BE2C (cell line): ENCODE results near the gene DDX17.

Experiments
- DNase-seq: peaks from one replicate; pipeline ENCODE4 v3.0.0-alpha.2; 2020
- H3K27me3 ChIP-seq: fragments of 250-450 bp; sonication (Bioruptor Pico); 2 replicates; pipeline ENCODE4 v1.5.1; 2020; ENCODE audit warnings: mild to moderate bottlenecking
- H3K36me3 ChIP-seq: fragments of 250-450 bp; sonication (Bioruptor Pico); 2 replicates; pipeline ENCODE4 v1.5.1; 2020; ENCODE audit warnings: mild to moderate bottlenecking
- H3K4me1 ChIP-seq: fragments of 250-450 bp; sonication (Bioruptor Pico); 2 replicates; pipeline ENCODE4 v1.5.1; 2020
- H3K4me3 ChIP-seq: 2 replicates; pipeline ENCODE4 v1.5.1; 2011; ENCODE audit warnings: low read depth, low read length
- H3K9me3 ChIP-seq: fragments of 250-450 bp; sonication (Bioruptor Pico); 2 replicates; pipeline ENCODE4 v1.5.1; 2020
- TF ChIP-seq, protein P1 (sequence below): IDR thresholded peaks from 2 replicates; pipeline ENCODE4 v1.5.1; 2012; ENCODE audit warnings: mild to moderate bottlenecking, low read depth, low read length

Gene DDX17

DNA sequence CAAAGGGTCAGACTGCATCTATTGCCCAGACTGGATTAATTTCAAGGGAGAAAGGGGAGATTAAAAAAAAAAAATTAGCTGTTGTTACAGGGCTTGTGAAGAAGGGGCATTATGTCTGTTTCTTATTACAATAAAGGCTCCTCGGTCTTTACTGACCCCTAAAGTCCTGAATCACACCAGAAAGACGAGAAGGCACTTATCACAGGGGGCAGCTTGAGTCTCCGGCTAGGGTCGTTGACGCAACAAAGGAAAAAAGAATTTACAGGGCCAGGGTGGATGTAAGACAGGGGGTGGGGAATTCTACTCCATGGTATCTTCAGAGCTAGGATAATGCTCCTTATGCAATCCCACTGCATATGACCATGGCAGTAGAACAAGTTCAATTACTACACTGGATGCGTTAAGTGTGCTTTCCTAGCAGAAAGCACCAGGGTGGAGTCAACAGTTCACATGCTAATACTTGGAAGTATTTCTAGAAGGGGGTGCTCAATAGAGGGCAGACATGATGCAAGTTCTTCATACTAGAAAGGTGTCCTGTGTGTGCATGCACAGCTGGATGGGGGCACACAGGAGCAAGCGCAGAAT, 16.5 kb downstream of the DDX17 start:
- Histone ChIP-seq H3K36me3 (peaks cover 96% of the 10 kb centered on the region), H3K9me3 (no peaks in the 10 kb centered on the region), H3K27me3 (no peaks in the 10 kb centered on the region), H3K4me1 (no peaks in the 10 kb centered on the region; the same call in 1 of the 2 replicates), H3K4me3 (no peak overlapping the region)
- TF ChIP-seq, protein P1, sequence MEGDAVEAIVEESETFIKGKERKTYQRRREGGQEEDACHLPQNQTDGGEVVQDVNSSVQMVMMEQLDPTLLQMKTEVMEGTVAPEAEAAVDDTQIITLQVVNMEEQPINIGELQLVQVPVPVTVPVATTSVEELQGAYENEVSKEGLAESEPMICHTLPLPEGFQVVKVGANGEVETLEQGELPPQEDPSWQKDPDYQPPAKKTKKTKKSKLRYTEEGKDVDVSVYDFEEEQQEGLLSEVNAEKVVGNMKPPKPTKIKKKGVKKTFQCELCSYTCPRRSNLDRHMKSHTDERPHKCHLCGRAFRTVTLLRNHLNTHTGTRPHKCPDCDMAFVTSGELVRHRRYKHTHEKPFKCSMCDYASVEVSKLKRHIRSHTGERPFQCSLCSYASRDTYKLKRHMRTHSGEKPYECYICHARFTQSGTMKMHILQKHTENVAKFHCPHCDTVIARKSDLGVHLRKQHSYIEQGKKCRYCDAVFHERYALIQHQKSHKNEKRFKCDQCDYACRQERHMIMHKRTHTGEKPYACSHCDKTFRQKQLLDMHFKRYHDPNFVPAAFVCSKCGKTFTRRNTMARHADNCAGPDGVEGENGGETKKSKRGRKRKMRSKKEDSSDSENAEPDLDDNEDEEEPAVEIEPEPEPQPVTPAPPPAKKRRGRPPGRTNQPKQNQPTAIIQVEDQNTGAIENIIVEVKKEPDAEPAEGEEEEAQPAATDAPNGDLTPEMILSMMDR, result no peak
- no peak for DNase-seq

DNA sequence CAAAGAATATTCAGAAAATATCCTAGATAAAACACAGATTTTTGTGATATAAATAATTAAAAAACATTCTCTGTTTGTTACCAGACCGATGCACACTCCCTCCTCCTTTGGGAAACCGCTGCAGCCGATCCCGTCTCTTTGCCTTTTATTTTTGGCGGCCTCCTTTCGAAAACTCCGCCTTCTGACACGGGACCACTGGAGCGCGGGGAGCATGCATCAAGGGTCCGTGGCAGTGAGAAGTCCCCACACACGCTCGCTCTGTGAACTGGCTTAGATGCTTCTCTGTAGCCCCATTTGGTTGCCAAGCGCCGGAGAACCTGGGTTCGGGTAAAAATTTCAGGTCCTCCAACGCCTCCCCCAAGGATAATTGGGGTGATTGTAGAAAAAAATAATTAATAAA, 17.0 kb downstream of the DDX17 start:
- TF ChIP-seq, protein P1, result no peak
- H3K4me1 ChIP-seq, result no peaks in the 10 kb centered on the region; the same call in 1 of the 2 replicates
- H3K4me3 ChIP-seq, result no peak overlapping the region
- H3K27me3 ChIP-seq, result no peaks in the 10 kb centered on the region
- no peak for DNase-seq
- H3K9me3 ChIP-seq, result no peaks in the 10 kb centered on the region
- H3K36me3 ChIP-seq, result peaks cover 96% of the 10 kb centered on the region

DNA sequence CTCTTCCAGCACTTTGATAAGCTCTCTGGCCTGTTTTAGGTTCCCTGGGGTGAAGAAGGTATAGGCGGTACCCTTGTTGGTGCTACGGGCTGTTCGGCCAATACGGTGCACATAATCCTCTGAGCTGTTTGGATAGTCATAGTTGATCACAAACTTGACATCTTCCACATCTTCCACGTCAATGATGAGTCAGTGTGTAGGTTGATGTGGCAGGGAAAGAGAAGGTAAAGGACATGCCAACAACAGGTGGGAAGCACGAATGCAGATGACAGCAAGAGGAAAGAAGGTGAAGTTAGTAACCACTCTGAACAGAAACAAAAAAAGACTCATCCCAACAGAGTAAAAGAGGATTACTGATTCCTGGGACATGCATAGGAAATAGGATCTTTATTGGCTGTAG, 18.2 kb downstream of the DDX17 start:
- Histone ChIP-seq H3K36me3 (peaks cover 96% of the 10 kb centered on the region), H3K9me3 (no peaks in the 10 kb centered on the region), H3K4me1 (no peaks in the 10 kb centered on the region; the same call in 1 of the 2 replicates), H3K27me3 (no peaks in the 10 kb centered on the region), H3K4me3 (no peak overlapping the region)
- DNase-seq, result no peak
- TF ChIP-seq, protein P1, result no peak

DNA sequence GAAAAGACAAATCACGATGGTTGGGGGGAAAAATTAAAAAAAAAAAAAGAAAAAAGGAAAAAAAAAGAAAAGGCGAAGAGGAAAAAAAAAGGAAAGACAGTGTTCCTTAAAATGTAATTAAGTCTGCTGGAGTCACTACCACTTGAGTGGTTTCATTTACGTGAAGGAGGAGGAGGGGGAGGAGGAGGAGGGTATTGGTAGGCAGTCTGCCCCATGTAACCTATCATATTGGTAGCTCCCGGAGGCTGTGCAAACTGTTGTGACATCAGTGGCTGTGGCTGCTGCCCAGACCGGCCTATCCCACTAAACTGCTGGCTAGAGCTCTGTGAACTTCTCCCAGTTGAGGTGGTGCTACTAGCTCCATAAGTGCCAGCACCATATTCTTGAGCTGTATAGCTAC, 20.3 kb downstream of the DDX17 start:
- peaks cover 93% of the 10 kb centered on the region for H3K36me3 ChIP-seq
- DNase-seq, result no peak
- TF ChIP-seq, protein P1, result no peak

DNA sequence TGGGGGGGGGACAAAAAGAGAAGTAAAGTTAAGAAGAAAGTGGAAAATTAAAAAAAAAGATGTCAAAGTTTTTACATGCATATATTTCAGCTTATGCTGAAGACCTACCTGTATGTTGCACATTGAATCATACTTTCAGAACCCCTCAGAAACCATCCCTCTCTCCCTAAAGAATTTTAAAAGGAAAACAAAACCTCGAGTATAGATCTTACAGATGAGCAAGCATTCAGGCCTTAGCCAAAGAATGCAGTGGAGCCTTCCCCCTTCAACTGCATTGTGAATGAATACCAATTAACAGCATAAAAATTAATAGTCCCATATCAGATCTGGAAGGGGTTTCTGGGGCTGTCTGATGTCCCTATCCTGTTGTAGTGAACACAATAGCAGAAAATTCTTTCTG, 21.9 kb downstream of the DDX17 start:
- no peaks in the 10 kb centered on the region for H3K4me1 ChIP-seq
- peaks cover 85% of the 10 kb centered on the region for H3K36me3 ChIP-seq
- TF ChIP-seq, protein P1, result no peak
- H3K27me3 ChIP-seq, result no peaks in the 10 kb centered on the region
- DNase-seq, result no peak
- H3K9me3 ChIP-seq, result no peaks in the 10 kb centered on the region
- no peak overlapping the region for H3K4me3 ChIP-seq

More for the DNA sequence above, 20.3 kb downstream of the DDX17 start:
- no peaks in the 10 kb centered on the region for H3K27me3 ChIP-seq
- H3K4me1 ChIP-seq, result no peaks in the 10 kb centered on the region; the same call in 1 of the 2 replicates
- H3K9me3 ChIP-seq, result no peaks in the 10 kb centered on the region
- H3K4me3 ChIP-seq, result no peak overlapping the region

DNA sequence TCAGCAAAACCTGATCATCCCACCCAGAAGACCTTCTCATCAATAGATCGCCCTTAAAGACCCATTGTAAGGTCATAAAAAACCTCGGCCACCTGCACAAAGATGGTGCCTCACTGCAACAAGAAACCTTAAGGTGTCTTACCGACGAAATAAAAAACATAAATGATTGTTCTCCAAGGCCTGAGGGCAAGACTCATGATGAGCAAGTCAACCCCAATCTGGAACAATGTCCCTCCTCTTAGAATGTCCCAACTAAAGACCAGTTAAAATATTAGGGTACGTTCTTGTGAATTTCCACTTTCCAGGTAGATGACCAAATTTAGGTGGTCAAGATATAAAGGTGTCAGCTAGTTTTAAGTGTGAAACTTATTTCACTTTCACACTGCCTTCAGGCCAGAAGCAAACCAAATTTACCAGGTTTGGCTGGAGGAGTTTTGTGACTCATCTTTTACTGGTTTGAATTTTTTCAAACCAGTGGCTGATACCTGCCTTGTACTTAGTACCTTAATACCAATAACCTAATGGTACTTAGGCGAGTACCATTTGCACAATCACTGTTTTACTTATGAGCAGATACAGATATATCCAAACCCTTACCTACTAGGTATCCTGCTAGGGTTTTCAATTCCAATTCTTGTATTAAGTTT, 23.3 kb downstream of the DDX17 start:
- Histone ChIP-seq H3K4me3 (no peak overlapping the region), H3K27me3 (no peaks in the 10 kb centered on the region), H3K36me3 (peaks cover 71% of the 10 kb centered on the region), H3K9me3 (no peaks in the 10 kb centered on the region), H3K4me1 (no peaks in the 10 kb centered on the region)
- no peak for DNase-seq
- TF ChIP-seq, protein P1, result no peak
